Measurements from ENCODE around the gene DRD1.

The DRD1 gene

GRCh38 chr5:175444060-175444904 is at the start of gene DRD1:
Gene DRD1 (minus strand): TSS chr5:175444182. CDS start chr5:175443099, 1,083 bp downstream.
- in situ Hi-C loops (cut with MboI; ENCODE audit: low sequenced_read_pairs): no loop called here

- in situ Hi-C loops (cut with MboI; ENCODE audit: low sequenced_read_pairs): no loop called here
Measured at GRCh38 chr5:175493726-175494125, 49.7 kb upstream of the DRD1 start.

- in situ Hi-C loops (cut with MboI; ENCODE audit: low sequenced_read_pairs): no loop called here
Measured at GRCh38 chr5:175493260-175493659, 49.3 kb upstream of the DRD1 start.

GRCh38 chr5:175491223-175491622 is 47.2 kb upstream of the DRD1 start:
- in situ Hi-C loops (cut with MboI; ENCODE audit: low sequenced_read_pairs): no loop called here

- in situ Hi-C loops (cut with MboI; ENCODE audit: low sequenced_read_pairs): no loop called here
Measured at GRCh38 chr5:175489693-175490443, 45.9 kb upstream of the DRD1 start.

GRCh38 chr5:175487514-175488222 is 43.7 kb upstream of the DRD1 start:
- in situ Hi-C loops (cut with MboI; ENCODE audit: low sequenced_read_pairs): no loop called here

GRCh38 chr5:175485631-175486030 is 41.6 kb upstream of the DRD1 start:
- in situ Hi-C loops (cut with MboI; ENCODE audit: low sequenced_read_pairs): no loop called here

GRCh38 chr5:175484829-175485228 is 40.8 kb upstream of the DRD1 start:
- in situ Hi-C loops (cut with MboI; ENCODE audit: low sequenced_read_pairs): no loop called here

GRCh38 chr5:175484322-175484721 is 40.3 kb upstream of the DRD1 start:
- in situ Hi-C loops (cut with MboI; ENCODE audit: low sequenced_read_pairs): no loop called here

- in situ Hi-C loops (cut with MboI; ENCODE audit: low sequenced_read_pairs): no loop called here
Measured at GRCh38 chr5:175483337-175483736, 39.4 kb upstream of the DRD1 start.

- in situ Hi-C loops (cut with MboI; ENCODE audit: low sequenced_read_pairs): no loop called here
Measured at GRCh38 chr5:175479125-175479881, 35.3 kb upstream of the DRD1 start.

- in situ Hi-C loops (cut with MboI; ENCODE audit: low sequenced_read_pairs): no loop called here
Measured at GRCh38 chr5:175478384-175479124, 34.6 kb upstream of the DRD1 start, which contains the start of gene SFXN1. Gene SFXN1 (plus strand): TSS chr5:175478560. CDS start chr5:175492104, 13,544 bp downstream.

- in situ Hi-C loops (cut with MboI; ENCODE audit: low sequenced_read_pairs): no loop called here
Measured at GRCh38 chr5:175478008-175478383, 34.0 kb upstream of the DRD1 start.

GRCh38 chr5:175477440-175477839 is 33.5 kb upstream of the DRD1 start:
- in situ Hi-C loops (cut with MboI; ENCODE audit: low sequenced_read_pairs): no loop called here

- in situ Hi-C loops (cut with MboI; ENCODE audit: low sequenced_read_pairs): no loop called here
Measured at GRCh38 chr5:175475248-175475647, 31.3 kb upstream of the DRD1 start.

GRCh38 chr5:175472378-175472777 is 28.4 kb upstream of the DRD1 start:
- in situ Hi-C loops (cut with MboI; ENCODE audit: low sequenced_read_pairs): no loop called here

- in situ Hi-C loops (cut with MboI; ENCODE audit: low sequenced_read_pairs): no loop called here
Measured at GRCh38 chr5:175471628-175472027, 27.6 kb upstream of the DRD1 start.

- in situ Hi-C loops (cut with MboI; ENCODE audit: low sequenced_read_pairs): no loop called here
Measured at GRCh38 chr5:175471196-175471595, 27.2 kb upstream of the DRD1 start.

GRCh38 chr5:175470781-175471180 is 26.8 kb upstream of the DRD1 start:
- in situ Hi-C loops (cut with MboI; ENCODE audit: low sequenced_read_pairs): no loop called here

- in situ Hi-C loops (cut with MboI; ENCODE audit: low sequenced_read_pairs): no loop called here
Measured at GRCh38 chr5:175469916-175470315, 25.9 kb upstream of the DRD1 start.

Data from HL-60/S4 (cell line).